HG03558 (cell line): ENCODE measurements around the gene IL13RA1.
"Not testable (repeated sequence)": the region's sequence is repeated elsewhere in the genome, so short reads cannot be mapped to it uniquely, and the experiment has no call there.

ENCODE experiments used
- ATAC-seq: cut with Tn5 transposase; IDR thresholded peaks from one replicate; pipeline ENCODE4 v1.9.1; 2021; ENCODE audit warnings: moderate number of reproducible peaks; ENCODE audit not compliant: unreplicated experiment; ENCODE audit errors: extremely low read depth

IL13RA1 gene

GRCh38 chrX:118726887-118727685 is at the start of gene IL13RA1:
Gene IL13RA1 (plus strand): TSS chrX:118727606. CDS start chrX:118727639, 33 bp downstream.
- ATAC-seq = no peak

- ATAC-seq = no peak
Measured at GRCh38 chrX:118679290-118679689, 48.1 kb upstream of the IL13RA1 start.

- no peak for ATAC-seq
Measured at GRCh38 chrX:118682258-118683014, 45.0 kb upstream of the IL13RA1 start.

GRCh38 chrX:118685393-118685792 is 42.0 kb upstream of the IL13RA1 start:
- no peak for ATAC-seq

GRCh38 chrX:118688935-118689334 is 38.5 kb upstream of the IL13RA1 start:
- no peak for ATAC-seq

GRCh38 chrX:118693843-118694242 is 33.6 kb upstream of the IL13RA1 start:
- no peak for ATAC-seq

- ATAC-seq = no peak
Measured at GRCh38 chrX:118694638-118695037, 32.8 kb upstream of the IL13RA1 start.

GRCh38 chrX:118698516-118699170 is 28.8 kb upstream of the IL13RA1 start:
- no peak for ATAC-seq

GRCh38 chrX:118702741-118703140 is 24.7 kb upstream of the IL13RA1 start:
- no peak for ATAC-seq

GRCh38 chrX:118706681-118707080 is 20.7 kb upstream of the IL13RA1 start:
- no peak for ATAC-seq

GRCh38 chrX:118714521-118714920 is 12.9 kb upstream of the IL13RA1 start:
- no peak for ATAC-seq

GRCh38 chrX:118715917-118716316 is 11.5 kb upstream of the IL13RA1 start:
- ATAC-seq = not testable (repeated sequence)

GRCh38 chrX:118716833-118717232 is 10.6 kb upstream of the IL13RA1 start:
- not testable (repeated sequence) for ATAC-seq

GRCh38 chrX:118717678-118718391 is 9.6 kb upstream of the IL13RA1 start:
- ATAC-seq = no peak

GRCh38 chrX:118718737-118719136 is 8.7 kb upstream of the IL13RA1 start:
- ATAC-seq = no peak

GRCh38 chrX:118720058-118720707 is 7.2 kb upstream of the IL13RA1 start:
- ATAC-seq = no peak

- no peak for ATAC-seq
Measured at GRCh38 chrX:118723376-118723775, 4.0 kb upstream of the IL13RA1 start.

GRCh38 chrX:118724365-118724764 is 3.0 kb upstream of the IL13RA1 start:
- no peak for ATAC-seq

GRCh38 chrX:118724775-118725174 is 2.6 kb upstream of the IL13RA1 start:
- no peak for ATAC-seq

GRCh38 chrX:118726396-118726795 is 1.0 kb upstream of the IL13RA1 start:
- no peak for ATAC-seq
